CD4-positive, CD25-positive, alpha-beta regulatory T cell (primary cell): Measurements from ENCODE around the gene FLYWCH1. TPM values are rescaled to one million over a fixed set of nuclear protein-coding genes. Genes with fewer than 3 reads are reported as not detected.

Source experiments
- ATAC-seq, 2 donors: fragments of 150-1000 bp; cut with Tn5 transposase; one replicate each; pipeline ENCODE4 v1.10.0; 2021; ENCODE audit warnings: low read depth in 2 of 2, moderate number of reproducible peaks in 2 of 2, moderate library complexity in 1 of 2
- DNase-seq, 3 donors: peaks; one replicate each; pipeline versions ENCODE4 v3.0.0 to v3.0.0-alpha.2; 2012 to 2022; ENCODE audit warnings: mixed read lengths in 1 of 3
- H3K27ac ChIP-seq: one replicate; pipeline ENCODE4 v1.7.0; 2013; ENCODE audit warnings: mild to moderate bottlenecking, low read length; ENCODE audit not compliant: insufficient read depth, poor library complexity, severe bottlenecking
- H3K27me3 ChIP-seq: one replicate; pipeline ENCODE4 v1.7.0; 2013; ENCODE audit warnings: low read length; ENCODE audit not compliant: control insufficient read depth, insufficient read depth
- H3K36me3 ChIP-seq: one replicate; pipeline ENCODE4 v1.7.0; 2013; ENCODE audit warnings: mild to moderate bottlenecking, low read length, moderate library complexity; ENCODE audit not compliant: control insufficient read depth, insufficient read depth
- H3K4me1 ChIP-seq: 2 replicates; pipeline ENCODE4 v1.7.0; 2013; ENCODE audit warnings: mild to moderate bottlenecking, low read length; ENCODE audit not compliant: insufficient read depth, control insufficient read depth, poor library complexity, severe bottlenecking
- H3K4me3 ChIP-seq: one replicate; pipeline ENCODE4 v1.7.0; 2013; ENCODE audit warnings: low read depth, mild to moderate bottlenecking, low read length, moderate library complexity
- H3K9me3 ChIP-seq, 2 experiments: 1 replicate in 1 of 2; 2 replicates in 1 of 2; pipeline ENCODE4 v1.7.0; 2013; ENCODE audit warnings: low read length in 2 of 2, mild to moderate bottlenecking in 1 of 2, moderate library complexity in 1 of 2; ENCODE audit not compliant: control insufficient read depth in 2 of 2
- H3K27ac Mint-ChIP-seq, 3 donors: one replicate each; pipeline ENCODE4 v1.8.0; 2020 to 2022; ENCODE audit warnings: mild to moderate bottlenecking in 3 of 3, mixed read lengths in 3 of 3, moderate library complexity in 2 of 3
- H3K27me3 Mint-ChIP-seq: one replicate; pipeline ENCODE4 v1.8.0; 2022; ENCODE audit warnings: mild to moderate bottlenecking, mixed read lengths
- H3K36me3 Mint-ChIP-seq: one replicate; pipeline ENCODE4 v1.8.0; 2020; ENCODE audit warnings: mixed read lengths
- H3K4me1 Mint-ChIP-seq, 4 donors: one replicate each; pipeline ENCODE4 v1.8.0; 2020 to 2022; ENCODE audit warnings: mixed read lengths in 4 of 4, mild to moderate bottlenecking in 1 of 4
- H3K4me3 Mint-ChIP-seq, 4 donors: one replicate each; pipeline ENCODE4 v1.8.0; 2020 to 2022; ENCODE audit warnings: mild to moderate bottlenecking in 4 of 4, mixed read lengths in 4 of 4, moderate library complexity in 3 of 4
- H3K9me3 Mint-ChIP-seq, 7 donors: one replicate each; pipeline ENCODE4 v1.8.0; 2020 to 2022; ENCODE audit warnings: mixed read lengths in 7 of 7, mild to moderate bottlenecking in 3 of 7, moderate library complexity in 2 of 7
- polyA plus RNA-seq, 4 donors: library from polyadenylated mRNA; unstranded; fragments of 300-500 nt; fragmentation: Illumina TruSeq; gene quantifications; one replicate each; pipeline ENCODE4 v1.2.3, GENCODE V29; 2021
- total RNA-seq: library from RNA; stranded (reverse); gene quantifications from one replicate; pipeline ENCODE4 v1.2.3, GENCODE V29; 2022

FLYWCH1 gene
- total and polyA plus RNA-seq, 5 donors from 2014 or later = 6.6 to 74.8 (median 13.1) TPM

DNA sequence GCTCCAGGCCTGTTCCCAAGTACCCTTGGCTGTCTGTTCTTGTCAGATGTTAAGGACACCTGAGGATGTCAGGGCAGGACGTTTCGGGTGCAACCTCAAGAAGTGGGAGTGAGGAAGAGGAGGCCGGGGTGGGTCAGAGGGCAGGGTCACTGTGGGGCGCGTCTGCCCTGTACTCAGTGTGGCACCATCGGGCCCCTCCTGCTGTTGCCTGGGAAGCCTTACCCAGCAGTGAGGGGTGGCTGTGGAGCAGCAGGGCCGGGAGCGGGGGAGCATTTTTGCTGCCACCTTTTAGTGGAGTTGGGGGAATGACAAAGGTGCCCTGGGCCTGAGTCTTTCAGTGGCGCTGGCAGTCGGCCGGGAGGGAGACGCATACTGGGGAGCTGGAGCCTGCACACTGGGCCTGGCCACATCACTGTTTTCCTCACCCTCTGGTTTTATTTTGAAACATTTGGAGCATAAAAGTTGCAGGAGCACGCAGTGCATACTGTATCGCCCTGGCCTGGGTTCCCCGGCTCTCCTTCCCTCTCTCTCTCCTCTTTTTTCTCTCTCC, 11.1 kb upstream of the FLYWCH1 start:
- Histone ChIP-seq H3K27ac (no peak overlapping the region), H3K36me3 (peaks cover 3% of the 10 kb centered on the region), H3K4me3 (no peak overlapping the region), H3K4me1 (peaks cover 16% of the 10 kb centered on the region), H3K9me3 (no peaks in the 10 kb centered on the region), H3K27me3 (no peaks in the 10 kb centered on the region)
- H3K4me3 Mint-ChIP-seq = peak overlapping the region in 1 of 4 donors; percentile 32
- H3K4me1 Mint-ChIP-seq = peaks cover 0 to 8% (median 7%) of the 10 kb centered on the region in 4 donors
- no peaks in the 10 kb centered on the region for H3K36me3 Mint-ChIP-seq
- DNase-seq (no peak), ATAC-seq (no peak)
- H3K9me3 Mint-ChIP-seq = no peaks in the 10 kb centered on the region
- H3K27me3 Mint-ChIP-seq = no peaks in the 10 kb centered on the region
- H3K27ac Mint-ChIP-seq = no peak overlapping the region

GRCh38 chr16:2902337-2903130, 9.2 kb upstream of the FLYWCH1 start:
- DNase-seq = no peak
- no peaks in the 10 kb centered on the region for H3K9me3 Mint-ChIP-seq

DNA sequence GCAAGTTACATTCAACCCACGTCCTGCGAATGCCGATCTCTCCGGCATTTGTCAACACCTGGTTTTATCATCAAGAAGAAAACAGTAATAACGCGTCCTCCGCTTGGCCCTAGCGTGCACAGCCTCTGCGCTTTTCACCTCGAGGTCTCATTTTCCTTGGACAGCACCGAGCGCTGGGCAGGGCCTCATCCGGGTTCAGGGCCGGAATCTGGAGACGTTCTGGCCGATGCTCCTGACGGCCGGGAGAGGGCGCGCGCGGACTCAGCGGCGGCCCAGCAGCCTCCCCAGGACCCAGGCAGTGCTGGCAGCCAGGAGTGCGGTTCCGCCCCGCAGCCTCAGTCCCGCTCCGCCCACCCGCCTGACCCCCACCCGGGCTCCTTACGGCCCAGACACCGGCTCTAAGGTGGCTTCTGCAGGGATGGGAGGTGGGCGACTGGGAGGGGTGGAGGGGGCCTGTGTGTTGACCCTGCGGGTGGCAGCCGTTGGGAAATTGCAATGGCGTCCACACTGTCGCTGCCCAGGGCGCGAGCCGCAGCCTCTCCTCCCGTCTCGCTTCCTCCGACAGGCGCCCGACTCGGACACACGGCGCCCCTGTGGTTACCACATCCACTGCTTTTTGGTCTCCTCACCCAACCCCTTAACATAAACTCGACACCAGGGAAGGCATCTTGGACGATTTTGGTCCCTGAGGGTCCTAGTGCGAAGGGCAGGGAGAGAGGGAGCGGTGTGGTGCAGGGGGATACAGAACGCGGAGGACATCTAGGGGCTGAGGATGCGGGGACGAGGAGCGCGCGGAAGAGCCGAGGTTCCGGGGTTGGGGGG, 7.4 kb upstream of the FLYWCH1 start:
- H3K4me3 Mint-ChIP-seq = peak overlapping the region; percentile 91 to 98 (median 94)
- ATAC-seq (peak; percentile 65 to 66), DNase-seq (peak; percentile 70 to 86 (median 79))
- peaks cover 7% of the 10 kb centered on the region for H3K27me3 Mint-ChIP-seq
- peaks cover 0 to 29% (median 21%) of the 10 kb centered on the region in 4 donors for H3K4me1 Mint-ChIP-seq
- no peaks in the 10 kb centered on the region for H3K9me3 Mint-ChIP-seq
- Histone ChIP-seq H3K36me3 (no peaks in the 10 kb centered on the region), H3K4me1 (peaks cover 28% of the 10 kb centered on the region), H3K4me3 (peak overlapping the region; percentile 74), H3K27ac (peak overlapping the region; percentile 61), H3K27me3 (no peaks in the 10 kb centered on the region), H3K9me3 (no peaks in the 10 kb centered on the region)
- H3K36me3 Mint-ChIP-seq = no peaks in the 10 kb centered on the region
- peak overlapping the region; percentile 82 to 83 (median 83) for H3K27ac Mint-ChIP-seq

More at GRCh38 chr16:2902337-2903130, 9.2 kb upstream of the FLYWCH1 start:
- Histone ChIP-seq H3K9me3 (no peaks in the 10 kb centered on the region), H3K4me3 (no peak overlapping the region), H3K27ac (no peak overlapping the region), H3K36me3 (no peaks in the 10 kb centered on the region), H3K27me3 (no peaks in the 10 kb centered on the region), H3K4me1 (peaks cover 28% of the 10 kb centered on the region)
- H3K36me3 Mint-ChIP-seq = no peaks in the 10 kb centered on the region
- peaks cover 0 to 28% (median 20%) of the 10 kb centered on the region in 4 donors for H3K4me1 Mint-ChIP-seq
- H3K4me3 Mint-ChIP-seq = peak overlapping the region in 2 of 4 donors; percentile 32 to 46
- H3K27me3 Mint-ChIP-seq = peaks cover 7% of the 10 kb centered on the region
- H3K27ac Mint-ChIP-seq = peak overlapping the region in 1 of 3 donors; percentile 71
- ATAC-seq = no peak

DNA sequence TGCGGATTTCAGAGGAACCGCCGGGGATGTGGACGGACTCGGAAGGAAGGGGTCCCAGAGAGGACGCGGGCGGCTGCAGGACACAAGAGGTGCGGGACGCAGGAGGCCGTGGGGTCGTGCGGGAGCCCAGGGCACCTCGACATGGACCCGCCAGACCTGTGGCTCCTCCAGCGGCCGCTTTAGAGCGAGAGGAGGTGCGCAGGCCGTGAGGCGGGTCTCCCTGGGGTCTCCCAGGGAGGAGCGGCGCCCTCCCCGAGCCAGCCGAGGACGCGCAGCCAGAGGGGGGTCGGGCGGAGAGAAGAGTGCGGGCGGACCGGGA, 6.8 kb upstream of the FLYWCH1 start:
- H3K4me3 ChIP-seq = peak overlapping the region; percentile 74
- no peaks in the 10 kb centered on the region for H3K9me3 ChIP-seq
- Mint-ChIP-seq H3K27me3 (peaks cover 7% of the 10 kb centered on the region), H3K27ac (peak overlapping the region in 2 of 3 donors; percentile 82 to 83), H3K9me3 (no peaks in the 10 kb centered on the region), H3K4me1 (peaks cover 0 to 29% (median 21%) of the 10 kb centered on the region in 4 donors), H3K4me3 (peak overlapping the region; percentile 91 to 98 (median 94)), H3K36me3 (no peaks in the 10 kb centered on the region)
- ATAC-seq = no peak
- peak overlapping the region; percentile 61 for H3K27ac ChIP-seq
- no peaks in the 10 kb centered on the region for H3K27me3 ChIP-seq
- H3K36me3 ChIP-seq = no peaks in the 10 kb centered on the region
- DNase-seq = no peak
- H3K4me1 ChIP-seq = peaks cover 28% of the 10 kb centered on the region

GRCh38 chr16:2905241-2905987, 6.3 kb upstream of the FLYWCH1 start:
- no peaks in the 10 kb centered on the region for H3K36me3 Mint-ChIP-seq
- Histone ChIP-seq H3K36me3 (no peaks in the 10 kb centered on the region), H3K9me3 (no peaks in the 10 kb centered on the region), H3K4me3 (no peak overlapping the region), H3K27me3 (no peaks in the 10 kb centered on the region), H3K27ac (peak overlapping the region; percentile 61), H3K4me1 (peaks cover 28% of the 10 kb centered on the region)
- H3K27me3 Mint-ChIP-seq = peaks cover 7% of the 10 kb centered on the region
- H3K4me3 Mint-ChIP-seq = peak overlapping the region; percentile 91 to 98 (median 94)
- H3K27ac Mint-ChIP-seq = peak overlapping the region in 2 of 3 donors; percentile 82 to 83
- no peaks in the 10 kb centered on the region for H3K9me3 Mint-ChIP-seq
- DNase-seq = peak; percentile 82 to 94 (median 86)
- peak; percentile 71 to 75 for ATAC-seq
- H3K4me1 Mint-ChIP-seq = peaks cover 0 to 29% (median 21%) of the 10 kb centered on the region in 4 donors

- Mint-ChIP-seq H3K36me3 (no peaks in the 10 kb centered on the region), H3K27ac (peak overlapping the region in 2 of 3 donors; percentile 49 to 65), H3K4me3 (peak overlapping the region; percentile 54 to 95 (median 92)), H3K27me3 (peaks cover 7% of the 10 kb centered on the region), H3K9me3 (no peaks in the 10 kb centered on the region), H3K4me1 (peaks cover 0 to 32% (median 22%) of the 10 kb centered on the region in 4 donors)
- no peaks in the 10 kb centered on the region for H3K36me3 ChIP-seq
- H3K27ac ChIP-seq = peak overlapping the region; percentile 41
- H3K9me3 ChIP-seq = no peaks in the 10 kb centered on the region
- H3K27me3 ChIP-seq = no peaks in the 10 kb centered on the region
- peak overlapping the region; percentile 37 for H3K4me3 ChIP-seq
- no peak for ATAC-seq
- DNase-seq = no peak
- H3K4me1 ChIP-seq = peaks cover 28% of the 10 kb centered on the region
Observed at GRCh38 chr16:2905988-2906387, 5.7 kb upstream of the FLYWCH1 start.
